Effector CD4-positive, alpha-beta T cell (primary cell): Measurements from ENCODE around the gene PON1. TPM values are rescaled to one million over a fixed set of nuclear protein-coding genes. Genes with fewer than 3 reads are reported as not detected.

Experiments
- DNase-seq: peaks from one replicate; pipeline ENCODE4 v3.0.0-alpha.2; 2020
- total RNA-seq: gene quantifications from one replicate; lab custom pipeline; 2026; lab: John Stamatoyannopoulos, UW

The PON1 gene
- not detected for total RNA-seq

DNA sequence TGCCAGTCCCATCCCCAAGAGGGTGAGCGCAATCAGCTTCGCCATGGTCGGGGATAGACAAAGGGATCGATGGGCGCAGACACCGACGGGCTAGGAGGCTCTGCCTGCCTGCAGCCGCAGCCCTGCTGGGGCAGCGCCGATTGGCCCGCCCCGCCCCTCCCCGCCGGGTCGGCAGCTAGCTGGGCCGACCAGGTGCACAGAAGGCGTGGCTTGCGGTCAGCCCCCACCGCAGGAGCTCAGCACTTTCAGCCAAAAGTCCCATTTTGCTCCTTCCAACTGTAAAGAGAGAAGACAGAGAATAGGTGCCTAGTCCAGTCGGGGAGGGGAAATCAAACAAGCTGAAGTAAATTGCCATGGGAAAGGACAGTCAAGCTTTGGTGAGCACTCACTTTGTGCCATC, at the start of gene PON1:
Gene PON1 (minus strand): TSS at position 102 of the 400 bp plus-strand sequence. CDS start 57 bp downstream, at position 45.
- no peak for DNase-seq

DNA sequence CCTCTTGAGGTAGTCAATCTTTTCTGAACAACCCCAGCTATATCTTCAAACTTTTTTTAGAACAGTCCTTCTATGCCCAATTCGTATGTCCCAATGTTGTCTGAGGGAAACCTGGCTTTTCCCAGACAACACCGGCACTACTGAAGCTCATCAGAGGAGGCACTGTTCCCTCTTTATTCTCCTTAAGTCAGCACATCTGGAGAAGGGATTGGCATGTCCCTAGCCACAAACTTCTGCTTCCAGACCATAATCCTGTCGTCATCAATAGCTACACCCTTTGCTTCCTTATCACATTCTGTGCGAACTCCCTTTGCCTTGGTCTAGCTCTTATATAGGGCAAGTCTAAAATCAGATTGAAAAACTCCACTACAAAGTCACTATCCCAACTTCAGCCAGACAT, 49.0 kb upstream of the PON1 start:
- DNase-seq, result no peak

DNA sequence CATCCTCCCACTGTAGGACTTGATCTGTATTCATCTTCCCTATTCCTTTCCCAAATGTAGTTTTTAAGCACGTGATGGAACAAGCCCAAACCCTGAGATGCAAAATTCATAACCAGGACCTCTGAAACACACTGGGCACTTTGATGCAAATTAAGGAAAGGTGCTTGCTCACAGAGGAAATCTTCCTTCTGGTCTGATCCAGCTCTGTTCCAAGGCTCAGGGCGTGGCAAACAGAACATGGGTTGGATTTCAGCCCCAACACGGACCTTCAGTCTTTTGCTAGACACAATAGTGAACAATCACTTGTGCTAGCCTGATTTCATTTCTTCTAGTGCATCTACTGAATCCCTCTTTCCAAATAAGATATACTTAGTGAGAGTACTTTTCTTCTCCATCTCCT, 43.9 kb upstream of the PON1 start:
- DNase-seq, result no peak

DNA sequence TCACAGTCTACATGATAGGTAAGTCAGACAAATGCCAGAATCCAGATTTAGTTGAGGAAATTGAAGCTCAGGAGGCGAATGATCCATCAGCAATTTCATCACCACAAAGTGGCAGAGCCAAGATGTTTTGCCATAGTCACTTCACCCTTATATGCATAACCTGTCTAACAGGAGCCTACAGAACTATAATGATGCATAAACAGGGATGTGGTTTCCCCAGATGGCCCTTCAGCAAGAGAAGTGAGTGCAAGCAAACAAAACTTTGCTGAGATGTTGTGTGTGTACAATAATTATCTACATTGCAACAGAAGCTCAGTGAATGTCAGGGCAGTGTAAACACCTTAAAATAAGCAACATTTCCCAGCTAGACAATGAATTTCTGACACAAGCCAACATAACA, 43.3 kb upstream of the PON1 start:
- no peak for DNase-seq

- no peak for DNase-seq
These were observed 40.8 kb upstream of the PON1 start for GRCh38 chr7:95365151-95365550.

GRCh38 chr7:95357623-95358022, 33.3 kb upstream of the PON1 start:
- no peak for DNase-seq

DNA sequence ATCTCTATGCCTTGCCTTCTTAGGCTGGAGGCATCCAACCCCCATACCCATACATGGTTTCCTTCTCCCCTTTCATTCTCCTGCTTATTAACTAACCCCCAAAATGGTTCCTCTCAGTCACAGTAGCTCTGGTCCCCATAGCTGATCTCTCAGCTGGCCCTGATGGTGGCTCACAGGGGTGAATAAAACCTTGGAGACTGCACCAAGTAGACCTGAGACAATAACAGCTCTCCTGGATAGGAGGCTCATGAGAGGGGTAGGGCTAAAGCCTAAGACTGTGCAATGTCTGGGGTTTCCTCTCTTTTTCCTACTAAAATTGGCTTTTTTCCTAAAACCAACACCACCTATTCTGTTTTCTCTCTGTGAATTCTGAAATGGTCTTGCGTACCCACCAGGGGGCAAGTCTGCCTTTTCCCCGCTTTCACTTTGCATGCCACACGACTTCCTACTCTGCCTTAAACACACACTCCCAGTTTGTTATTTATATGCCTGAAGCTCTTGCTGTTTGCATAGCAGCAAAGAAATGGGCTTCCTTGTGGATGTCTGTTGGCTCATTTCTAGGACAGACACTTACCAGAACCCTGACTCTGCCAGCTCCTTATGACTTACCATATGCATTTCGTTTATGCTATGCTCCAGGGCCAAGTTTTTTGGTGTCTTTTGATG, 18.4 kb upstream of the PON1 start:
- no peak for DNase-seq

- no peak for DNase-seq
These were observed 17.7 kb upstream of the PON1 start for GRCh38 chr7:95342029-95342428.

DNA sequence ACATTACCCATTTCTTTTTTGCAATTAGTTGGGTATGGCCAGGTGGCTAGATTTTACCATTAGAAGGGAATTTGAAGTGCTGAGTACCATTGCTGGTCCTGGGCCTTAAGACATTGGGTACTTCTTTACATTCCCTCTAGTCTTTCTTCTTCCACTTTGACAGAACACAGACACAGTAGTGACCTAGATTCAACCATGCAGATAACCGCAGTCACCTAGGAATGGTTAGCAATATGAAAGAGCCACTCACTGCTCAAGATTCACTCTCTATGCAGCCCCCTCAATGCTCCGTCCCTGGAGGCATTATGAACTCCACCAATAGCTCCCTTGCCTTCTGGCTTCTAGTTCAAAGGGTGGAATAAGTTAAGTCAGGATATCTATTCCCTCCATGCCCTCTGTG, 16.2 kb upstream of the PON1 start:
- no peak for DNase-seq

GRCh38 chr7:95338832-95339231, 14.5 kb upstream of the PON1 start:
- no peak for DNase-seq

DNA sequence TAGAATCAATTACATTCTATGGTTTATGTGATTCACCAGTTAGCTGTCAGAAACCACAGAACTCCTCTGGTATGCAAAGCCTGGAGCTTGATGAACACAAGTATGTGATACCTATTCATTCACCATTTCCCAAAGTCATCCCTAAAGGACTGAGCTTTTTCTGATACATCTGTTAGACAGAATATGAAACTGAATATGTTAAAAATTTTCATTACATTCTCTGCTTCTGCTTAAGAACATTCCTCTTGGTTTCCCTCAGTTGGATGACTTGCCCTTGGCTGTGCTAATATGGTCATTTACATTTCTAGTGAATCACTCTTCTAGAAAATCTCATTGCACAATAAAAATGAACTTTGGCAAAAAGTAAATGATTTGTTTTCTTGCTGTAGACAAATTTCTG, 10.8 kb upstream of the PON1 start:
- DNase-seq, result no peak

DNA sequence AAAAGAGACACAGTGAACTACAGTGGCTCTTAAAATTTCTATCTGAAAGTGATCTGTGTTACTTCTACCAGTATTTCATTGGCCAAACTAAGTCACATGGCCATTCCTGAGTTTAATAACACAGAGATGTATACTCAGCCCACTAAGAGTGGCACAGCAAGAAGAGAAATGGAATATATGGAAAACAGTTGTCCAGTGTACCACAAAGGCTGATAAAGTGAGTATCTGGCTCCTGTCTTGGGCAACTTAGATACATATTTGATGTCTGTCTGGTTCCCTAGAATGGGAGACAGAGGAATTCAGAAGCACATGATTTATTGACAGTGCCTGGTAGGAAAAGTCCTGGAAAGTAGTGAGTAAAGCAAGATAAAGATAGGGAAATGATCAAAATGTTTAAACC, 10.1 kb upstream of the PON1 start:
- DNase-seq, result no peak

DNA sequence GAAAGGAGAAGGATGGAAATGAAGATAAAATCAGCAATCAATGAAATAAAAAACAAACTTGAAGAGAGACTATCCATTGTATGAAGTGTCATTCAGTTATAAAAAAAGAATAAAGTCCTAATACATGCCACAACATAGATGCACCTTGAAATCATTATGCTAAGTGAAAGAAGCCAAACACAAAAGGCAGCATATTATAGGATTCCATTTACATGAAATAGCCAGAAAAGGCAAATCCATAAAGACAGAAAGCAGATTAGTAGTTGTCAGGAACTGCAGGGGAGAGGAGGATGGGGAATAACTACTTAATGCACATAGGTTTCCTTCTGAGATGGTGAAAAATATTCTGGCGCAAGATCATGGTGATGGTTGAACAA, 6.6 kb upstream of the PON1 start:
- no peak for DNase-seq

- DNase-seq, result no peak
These were observed 6.0 kb upstream of the PON1 start for GRCh38 chr7:95330204-95330960.

DNA sequence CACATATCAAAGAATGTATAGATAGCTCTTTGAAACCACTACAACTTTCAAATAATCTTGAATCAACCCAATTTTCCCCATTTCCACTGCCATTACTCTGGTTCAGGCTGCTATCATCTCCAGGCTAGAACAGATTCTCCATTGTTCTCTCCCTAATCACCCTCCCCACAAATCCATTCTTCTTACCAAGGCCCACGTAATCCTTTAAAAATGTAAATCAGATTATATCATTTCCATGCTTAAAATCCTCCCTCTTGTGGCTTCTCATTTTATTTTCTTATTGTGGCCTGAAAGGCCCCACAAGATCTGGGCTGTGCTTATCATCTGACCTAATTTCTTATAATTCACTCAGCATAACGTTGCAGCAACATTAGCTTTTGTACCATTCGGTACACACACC, 3.0 kb upstream of the PON1 start:
- no peak for DNase-seq

GRCh38 chr7:95323410-95324129, 762 bp downstream of the PON1 start:
- DNase-seq, result no peak

GRCh38 chr7:95322854-95323253, 1.5 kb downstream of the PON1 start:
- no peak for DNase-seq

DNA sequence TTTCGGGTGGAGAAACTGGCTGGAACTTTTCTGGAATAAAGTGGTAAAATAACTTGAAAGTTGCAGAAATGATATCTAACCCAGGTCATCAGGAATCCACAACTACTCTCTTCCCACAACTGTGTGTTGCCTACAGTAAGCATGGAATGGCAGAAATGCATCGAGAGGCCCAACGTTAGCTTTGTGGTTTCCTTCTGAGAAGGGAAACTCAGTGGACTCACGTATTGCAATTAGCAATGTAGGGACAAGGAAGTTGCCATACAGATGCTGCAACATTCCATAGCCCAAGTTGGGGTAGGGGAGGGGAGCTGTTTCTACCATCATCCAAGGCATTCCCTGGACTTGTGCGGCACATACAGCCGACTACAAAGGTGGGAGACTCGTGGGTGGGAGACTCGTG, 1.9 kb downstream of the PON1 start:
- no peak for DNase-seq

- DNase-seq, result no peak
These were observed 2.6 kb downstream of the PON1 start for GRCh38 chr7:95321720-95322119.

DNA sequence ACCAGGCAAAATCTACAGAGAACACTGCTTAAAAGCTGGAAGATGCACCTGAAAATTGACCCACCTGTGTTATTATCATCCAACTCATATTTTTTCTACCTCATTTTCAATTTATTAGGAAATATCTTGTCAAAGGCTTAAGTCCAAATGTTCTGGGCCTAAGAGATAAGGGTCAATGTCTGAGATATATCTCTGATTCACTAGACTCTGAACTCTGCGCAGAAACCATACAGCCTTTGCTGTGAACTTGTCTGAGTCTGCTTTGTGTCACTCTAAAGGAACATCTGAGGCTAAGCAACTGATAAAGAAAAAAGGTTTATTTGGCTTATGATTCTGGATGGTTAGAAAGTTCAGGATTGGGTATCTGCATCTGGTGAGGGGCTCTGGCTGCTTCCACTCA, 3.7 kb downstream of the PON1 start:
- DNase-seq, result no peak

DNA sequence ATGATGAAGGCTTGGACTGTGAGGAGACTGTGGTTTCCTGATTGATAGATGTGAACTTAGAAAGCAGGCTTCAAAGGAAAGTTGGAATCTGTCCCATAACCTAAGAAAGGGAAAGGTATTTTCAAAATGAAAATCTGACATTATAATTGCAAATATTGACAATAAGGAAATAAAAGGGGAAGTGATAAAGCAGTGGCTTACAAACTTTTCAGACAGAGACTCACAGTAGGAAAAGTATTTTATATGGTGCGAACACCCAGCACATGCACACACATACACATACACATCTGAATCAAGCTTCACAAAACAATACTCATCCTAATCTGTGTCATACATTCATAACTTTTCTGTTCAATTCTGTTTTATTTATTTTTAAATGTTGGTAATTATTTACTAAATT, 4.8 kb downstream of the PON1 start:
- DNase-seq, result no peak

- DNase-seq, result no peak
These were observed 5.7 kb downstream of the PON1 start for GRCh38 chr7:95318501-95319100.

- DNase-seq, result no peak
These were observed 6.4 kb downstream of the PON1 start for GRCh38 chr7:95317966-95318365.

DNA sequence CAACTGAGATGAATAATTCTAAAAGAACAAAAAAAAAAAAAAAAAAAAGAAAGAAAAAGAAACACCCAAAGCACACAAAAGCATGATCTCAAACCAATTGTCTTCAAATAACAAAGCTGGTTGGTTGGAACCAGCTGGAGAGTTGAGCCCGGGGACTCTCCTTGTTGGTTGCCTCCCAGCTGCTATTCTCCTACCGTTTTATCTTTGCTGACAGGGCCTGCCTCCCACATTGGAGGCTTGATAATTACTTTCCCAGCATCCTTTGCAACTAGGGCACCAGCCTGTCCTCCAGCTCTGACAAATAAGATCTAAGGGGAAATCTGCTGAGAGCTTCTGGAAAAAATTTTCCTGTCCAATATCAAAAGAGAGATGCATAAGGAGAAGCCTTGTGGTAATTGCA, 6.8 kb downstream of the PON1 start:
- no peak for DNase-seq
